Transverse colon (tissue), 4 donors: Measurements from ENCODE around the gene CCDC141. TPM values are rescaled to one million over a fixed set of nuclear protein-coding genes. Genes with fewer than 3 reads are reported as not detected.

ENCODE experiments used
- DNase-seq: peaks from one replicate; pipeline ENCODE4 v3.0.0-alpha.2; 2019
- H3K27ac ChIP-seq, 4 donors: fragments of 200-600 bp; sonication (generic); 2 replicates each; pipeline ENCODE4 v1.5.1; 2016 to 2018; ENCODE audit warnings: inconsistent platforms in 4 of 4
- H3K27me3 ChIP-seq: fragments of 200-600 bp; sonication (generic); 2 replicates; pipeline ENCODE4 v1.5.1; 2017; ENCODE audit warnings: inconsistent platforms
- H3K36me3 ChIP-seq, 4 donors: fragments of 200-600 bp; sonication (generic); 2 replicates each; pipeline ENCODE4 v1.5.1; 2017 to 2019; ENCODE audit warnings: inconsistent platforms in 4 of 4
- H3K4me1 ChIP-seq, 4 donors: fragments of 200-600 bp; sonication (generic); 2 replicates each; pipeline ENCODE4 v1.5.1; 2017 to 2020; ENCODE audit warnings: inconsistent platforms in 4 of 4
- H3K4me3 ChIP-seq, 4 donors: fragments of 200-600 bp; sonication (generic); 1 replicate in 1 of 4; 2 replicates in 3 of 4; pipeline versions ENCODE4 v1.5.1 to v1.6.1; 2017 to 2019; ENCODE audit warnings: inconsistent platforms in 4 of 4
- H3K9me3 ChIP-seq, 2 donors: fragments of 200-600 bp; sonication (generic); 2 replicates each; pipeline ENCODE4 v1.5.1; 2017 to 2019; ENCODE audit warnings: inconsistent platforms in 2 of 2
- CTCF ChIP-seq, 5 experiments: fragments of 200-600 bp in 3 of 5; fragments of 450-650 bp in 2 of 5; sonication (generic) in 3 of 5; IDR thresholded peaks; 1 replicate in 2 of 5; 2 replicates in 3 of 5; pipeline ENCODE4 v1.5.1; 2016 to 2017; ENCODE audit warnings: antibody characterized with exemption in 5 of 5, inconsistent platforms in 3 of 5, mild to moderate bottlenecking in 2 of 5, moderate library complexity in 1 of 5
- EP300 ChIP-seq: sonication (generic); formaldehyde crosslinking; IDR thresholded peaks from one replicate; pipeline ENCODE4 v1.6.1; 2017; ENCODE audit warnings: antibody characterized with exemption, low read depth
- POLR2A ChIP-seq: fragments of 450-650 bp; IDR thresholded peaks from one replicate; pipeline ENCODE4 v1.6.1; 2016; ENCODE audit warnings: antibody characterized with exemption, mild to moderate bottlenecking, moderate library complexity
- POLR2AphosphoS5 ChIP-seq, 3 donors: sonication (generic); formaldehyde crosslinking; IDR thresholded peaks; one replicate each; pipeline ENCODE4 v1.6.1; 2016; ENCODE audit warnings: antibody characterized with exemption in 3 of 3
- WGBS, 2 donors: methylation state at CpG; one replicate each; pipeline ENCODE4 v1.1.5; 2018; ENCODE audit warnings: low coverage in 1 of 2; 5-methylcytosine and 5-hydroxymethylcytosine counted together
- in situ Hi-C, 4 donors: fragments of 200-750 bp; cut with MboI; loops; one replicate each; pipeline versions ENCODE4 v1.15.0 to v1.15.1; 2017; ENCODE audit warnings: low sequenced_read_pairs in 3 of 4, low pct_ligation_motif_present in 1 of 4, low pct_unique_long_range_greater_than_20kb in 1 of 4
- intact Hi-C: fragments of 100-400 bp; cut with DNase I; formaldehyde crosslinking; loops from one replicate; pipeline ENCODE4 v1.15.1; 2023; ENCODE audit warnings: low total_unique reads
- total RNA-seq, 4 donors: library from RNA; depleted of rRNA; stranded (reverse); fragments of >200 nt; gene quantifications; one replicate each; pipeline ENCODE4 v1.1.0, GENCODE V29; 2016

CCDC141 gene
- total RNA-seq, 4 donors from 2014 or later: 0.40 to 8.6 (median 2.4) TPM

- intact Hi-C loops: no loop called here
- Histone ChIP-seq H3K4me3 (no peak overlapping the region), H3K9me3 (no peaks in the 10 kb centered on the region), H3K27me3 (no peaks in the 10 kb centered on the region), H3K27ac (no peak overlapping the region), H3K4me1 (peaks cover 0 to 9% (median 2%) of the 10 kb centered on the region in 4 donors), H3K36me3 (no peaks in the 10 kb centered on the region)
- DNase-seq: no peak
- in situ Hi-C loops: no loop called here
- WGBS, 2 donors: 69 to 72% methylated on average over 2 to 3 of the region's 3 CpGs
- TF ChIP-seq POLR2A (no peak), EP300 (no peak), CTCF (IDR thresholded peaks at IDR 0.05) (no peak), POLR2AphosphoS5 (IDR thresholded peaks at IDR 0.05) (no peak)
Observed at GRCh38 chr2:179044500-179044899, 5.4 kb downstream of the CCDC141 start.

- Histone ChIP-seq H3K27me3 (no peaks in the 10 kb centered on the region), H3K4me1 (no peaks in the 10 kb centered on the region), H3K9me3 (no peaks in the 10 kb centered on the region), H3K27ac (no peak overlapping the region), H3K4me3 (no peak overlapping the region), H3K36me3 (no peaks in the 10 kb centered on the region)
- intact Hi-C loops (no loop called here), in situ Hi-C loops (no loop called here)
- 72 to 75% methylated on average over 4 of the region's 4 CpGs for whole genome bisulfite sequencing, 2 donors
- no peak for DNase-seq
- TF ChIP-seq POLR2A (no peak), EP300 (no peak), POLR2AphosphoS5 (IDR thresholded peaks at IDR 0.05) (no peak), CTCF (IDR thresholded peaks at IDR 0.05) (no peak)
Observed at GRCh38 chr2:179037807-179038206, 12.1 kb downstream of the CCDC141 start.

- DNase-seq: no peak
- Histone ChIP-seq H3K4me1 (no peaks in the 10 kb centered on the region), H3K27me3 (no peaks in the 10 kb centered on the region), H3K36me3 (peaks cover 0 to under 1% (median 0%) of the 10 kb centered on the region in 4 donors), H3K9me3 (no peaks in the 10 kb centered on the region), H3K27ac (no peak overlapping the region), H3K4me3 (no peak overlapping the region)
- intact Hi-C loops: no loop called here
- in situ Hi-C loops: no loop called here
- 80 to 84% methylated on average over 3 to 4 of the region's 4 CpGs for WGBS, 2 donors
- TF ChIP-seq CTCF (IDR thresholded peaks at IDR 0.05) (no peak), EP300 (no peak), POLR2AphosphoS5 (IDR thresholded peaks at IDR 0.05) (no peak), POLR2A (no peak)
Observed at GRCh38 chr2:179036353-179036905, 13.5 kb downstream of the CCDC141 start.

- DNase-seq: no peak
- 17 to 21% methylated on average over 2 of the region's 2 CpGs for WGBS, 2 donors
- in situ Hi-C loops (no loop called here), intact Hi-C loops (no loop called here)
- Histone ChIP-seq H3K27ac (no peak overlapping the region), H3K9me3 (no peaks in the 10 kb centered on the region), H3K36me3 (peaks cover 0 to 2% (median 0%) of the 10 kb centered on the region in 4 donors), H3K4me3 (no peak overlapping the region), H3K27me3 (no peaks in the 10 kb centered on the region), H3K4me1 (no peaks in the 10 kb centered on the region)
- TF ChIP-seq EP300 (no peak), CTCF (IDR thresholded peaks at IDR 0.05) (no peak), POLR2AphosphoS5 (IDR thresholded peaks at IDR 0.05) (no peak), POLR2A (no peak)
Observed at GRCh38 chr2:179031731-179032408, 18.1 kb downstream of the CCDC141 start.
